Measurements from ENCODE around the gene TMPRSS6. TPM values are rescaled to one million over a fixed set of nuclear protein-coding genes. Genes with fewer than 3 reads are reported as not detected.
"Not testable (repeated sequence)": the region's sequence is repeated elsewhere in the genome, so short reads cannot be mapped to it uniquely, and the experiment has no call there.

The TMPRSS6 gene
- total RNA-seq, 1 experiment from 2014 or later = 0.04 TPM

DNA sequence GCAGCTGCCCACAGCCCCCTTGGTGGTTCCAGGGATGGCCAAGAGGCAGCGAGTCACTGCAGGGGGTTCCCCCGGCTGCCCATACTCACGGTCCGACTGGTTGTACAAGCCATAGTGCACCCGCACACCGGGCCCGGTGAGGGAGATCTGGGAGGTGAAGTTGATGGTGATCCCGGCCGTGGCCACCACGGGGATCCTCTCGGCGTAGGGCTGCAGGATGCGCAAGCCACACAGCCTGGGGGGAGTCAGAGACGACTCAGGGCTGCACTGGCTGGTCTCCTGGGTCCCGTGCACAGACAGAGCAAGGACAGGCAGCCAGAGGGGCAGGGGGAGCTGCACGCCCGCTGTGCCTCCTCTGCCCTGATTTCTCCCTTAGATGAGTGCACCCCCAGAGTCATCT lies 34.5 kb downstream of the TMPRSS6 start:
- Histone ChIP-seq H3K9me3 (ENCODE audit: low read length) (no peaks in the 10 kb centered on the region), H3K27ac (ENCODE audit: low read length) (no peak overlapping the region), H3K9ac (ENCODE audit: low read length) (no peak overlapping the region), H3K4me2 (ENCODE audit: low read length) (no peak overlapping the region), H3K4me1 (ENCODE audit: insufficient read depth, low read length) (no peaks in the 10 kb centered on the region), H3K27me3 (ENCODE audit: low read length) (0 out of 2 replicates have a peak, but pooled peaks cover 8% of the 10 kb centered on the region), H3K4me3 (ENCODE audit: low read length) (no peak overlapping the region), H3K79me2 (ENCODE audit: low read length) (no peaks in the 10 kb centered on the region), H4K20me1 (ENCODE audit: low read length) (no peaks in the 10 kb centered on the region), H3F3A (ENCODE audit: low read length, unreplicated experiment) (no peaks in the 10 kb centered on the region), H2AFZ (ENCODE audit: low read length) (no peak overlapping the region), H3K36me3 (ENCODE audit: low read depth, low read length) (no peaks in the 10 kb centered on the region), H3K9me2 (replicated peaks; ENCODE audit: low read length) (no peaks in the 10 kb centered on the region)
- intact Hi-C loops (cut with micrococcal nuclease) = loop anchor here (10.0 kb wide), 1 partner anchor 120 kb away; no protein-coding TSS in a partner anchor
- BruUV-seq (replicated peaks) = no TSS peak
- ATAC-seq (no peak), DNase-seq (no peak)
- ChIA-PET POLR2A (ENCODE audit: unreplicated experiment) (no interaction called here), CTCF (no interaction called here)
- TF ChIP-seq EZH2phosphoT487 (IDR thresholded peaks at IDR 0.05; ENCODE audit: borderline replicate concordance, low read length) (no peak), EZH2 (IDR thresholded peaks at IDR 0.05; ENCODE audit: low read length, unreplicated experiment) (no peak)
- TF ChIP-seq, protein P1, sequence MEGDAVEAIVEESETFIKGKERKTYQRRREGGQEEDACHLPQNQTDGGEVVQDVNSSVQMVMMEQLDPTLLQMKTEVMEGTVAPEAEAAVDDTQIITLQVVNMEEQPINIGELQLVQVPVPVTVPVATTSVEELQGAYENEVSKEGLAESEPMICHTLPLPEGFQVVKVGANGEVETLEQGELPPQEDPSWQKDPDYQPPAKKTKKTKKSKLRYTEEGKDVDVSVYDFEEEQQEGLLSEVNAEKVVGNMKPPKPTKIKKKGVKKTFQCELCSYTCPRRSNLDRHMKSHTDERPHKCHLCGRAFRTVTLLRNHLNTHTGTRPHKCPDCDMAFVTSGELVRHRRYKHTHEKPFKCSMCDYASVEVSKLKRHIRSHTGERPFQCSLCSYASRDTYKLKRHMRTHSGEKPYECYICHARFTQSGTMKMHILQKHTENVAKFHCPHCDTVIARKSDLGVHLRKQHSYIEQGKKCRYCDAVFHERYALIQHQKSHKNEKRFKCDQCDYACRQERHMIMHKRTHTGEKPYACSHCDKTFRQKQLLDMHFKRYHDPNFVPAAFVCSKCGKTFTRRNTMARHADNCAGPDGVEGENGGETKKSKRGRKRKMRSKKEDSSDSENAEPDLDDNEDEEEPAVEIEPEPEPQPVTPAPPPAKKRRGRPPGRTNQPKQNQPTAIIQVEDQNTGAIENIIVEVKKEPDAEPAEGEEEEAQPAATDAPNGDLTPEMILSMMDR (conservative IDR thresholded peaks at IDR 0.05; ENCODE audit: low read depth, low read length) = no peak

DNA sequence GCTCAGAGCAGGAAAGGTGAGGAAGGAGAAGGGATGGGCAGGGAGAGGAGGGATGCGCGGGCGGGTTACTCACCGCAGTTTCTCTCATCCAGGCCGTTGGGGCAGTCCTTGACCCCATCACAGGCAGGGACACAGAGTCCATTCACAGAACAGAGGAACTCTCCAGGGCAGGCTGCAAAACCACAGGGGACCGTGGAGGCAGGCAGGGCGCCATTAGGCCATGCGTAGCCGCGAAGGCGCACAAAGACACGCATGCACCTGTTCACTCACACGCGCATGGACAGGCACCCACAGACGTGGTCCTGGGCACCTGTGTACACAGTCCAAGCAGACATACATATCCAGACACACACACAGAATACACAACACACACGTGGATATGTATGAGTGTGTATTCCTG lies 35.0 kb downstream of the TMPRSS6 start:
- no peaks in the 10 kb centered on the region for H3K79me2 ChIP-seq (ENCODE audit: low read length)
- H3K27me3 ChIP-seq (ENCODE audit: low read length) = 0 out of 2 replicates have a peak, but pooled peaks cover 8% of the 10 kb centered on the region
- no peaks in the 10 kb centered on the region for H3K4me1 ChIP-seq (ENCODE audit: insufficient read depth, low read length)
- CTCF ChIA-PET = no interaction called here
- H3F3A ChIP-seq (ENCODE audit: low read length, unreplicated experiment) = no peaks in the 10 kb centered on the region
- H3K4me3 ChIP-seq (ENCODE audit: low read length) = no peak overlapping the region
- H2AFZ ChIP-seq (ENCODE audit: low read length) = no peak overlapping the region
- POLR2A ChIA-PET (ENCODE audit: unreplicated experiment) = no interaction called here
- ATAC-seq (no peak), DNase-seq (no peak)
- H3K4me2 ChIP-seq (ENCODE audit: low read length) = no peak overlapping the region
- no TSS peak for BruUV-seq (replicated peaks)
- no peaks in the 10 kb centered on the region for H4K20me1 ChIP-seq (ENCODE audit: low read length)
- no peaks in the 10 kb centered on the region for H3K9me3 ChIP-seq (ENCODE audit: low read length)
- no peaks in the 10 kb centered on the region for H3K36me3 ChIP-seq (ENCODE audit: low read depth, low read length)
- H3K9ac ChIP-seq (ENCODE audit: low read length) = no peak overlapping the region
- TF ChIP-seq, protein P1 (conservative IDR thresholded peaks at IDR 0.05; ENCODE audit: low read depth, low read length) = no peak
- TF ChIP-seq EZH2phosphoT487 (IDR thresholded peaks at IDR 0.05; ENCODE audit: borderline replicate concordance, low read length) (no peak), EZH2 (IDR thresholded peaks at IDR 0.05; ENCODE audit: low read length, unreplicated experiment) (no peak)
- H3K27ac ChIP-seq (ENCODE audit: low read length) = no peak overlapping the region
- intact Hi-C loops (cut with micrococcal nuclease) = loop anchor here (10.0 kb wide), 1 partner anchor 120 kb away; no protein-coding TSS in a partner anchor
- H3K9me2 ChIP-seq (replicated peaks; ENCODE audit: low read length) = no peaks in the 10 kb centered on the region

DNA sequence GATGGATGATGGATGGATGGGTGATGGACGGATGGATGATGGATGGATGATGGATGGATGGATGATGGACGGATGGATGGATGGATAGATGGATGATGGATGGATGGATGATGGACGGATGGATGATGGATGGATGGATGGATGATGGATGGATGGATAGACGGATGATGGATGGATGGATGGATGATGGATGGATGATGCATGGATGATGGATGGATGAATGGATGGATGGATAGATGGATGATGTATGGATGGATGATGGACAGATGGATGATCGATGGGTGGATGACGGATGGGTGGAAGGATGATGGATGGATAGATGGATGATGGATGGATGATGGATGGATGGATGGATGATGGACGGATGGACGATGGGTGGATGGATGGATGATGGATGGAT lies 36.8 kb downstream of the TMPRSS6 start:
- Histone ChIP-seq H3K9ac (ENCODE audit: low read length) (no peak overlapping the region), H3K27me3 (ENCODE audit: low read length) (0 out of 2 replicates have a peak, but pooled peaks cover 8% of the 10 kb centered on the region), H3K4me1 (ENCODE audit: insufficient read depth, low read length) (no peaks in the 10 kb centered on the region), H3K9me2 (replicated peaks; ENCODE audit: low read length) (no peaks in the 10 kb centered on the region), H3K4me3 (ENCODE audit: low read length) (no peak overlapping the region), H3K27ac (ENCODE audit: low read length) (no peak overlapping the region), H3K36me3 (ENCODE audit: low read depth, low read length) (no peaks in the 10 kb centered on the region), H2AFZ (ENCODE audit: low read length) (no peak overlapping the region), H3K9me3 (ENCODE audit: low read length) (no peaks in the 10 kb centered on the region), H4K20me1 (ENCODE audit: low read length) (no peaks in the 10 kb centered on the region), H3F3A (ENCODE audit: low read length, unreplicated experiment) (no peaks in the 10 kb centered on the region), H3K79me2 (ENCODE audit: low read length) (no peaks in the 10 kb centered on the region), H3K4me2 (ENCODE audit: low read length) (no peak overlapping the region)
- ATAC-seq (no peak), DNase-seq (no peak)
- ChIA-PET CTCF (no interaction called here), POLR2A (ENCODE audit: unreplicated experiment) (no interaction called here)
- BruUV-seq (replicated peaks) = no TSS peak
- TF ChIP-seq EZH2 (IDR thresholded peaks at IDR 0.05; ENCODE audit: low read length, unreplicated experiment) = no peak
- intact Hi-C loops (cut with micrococcal nuclease) = loop anchor here (10.0 kb wide), 1 partner anchor 122 kb away; no protein-coding TSS in a partner anchor

DNA sequence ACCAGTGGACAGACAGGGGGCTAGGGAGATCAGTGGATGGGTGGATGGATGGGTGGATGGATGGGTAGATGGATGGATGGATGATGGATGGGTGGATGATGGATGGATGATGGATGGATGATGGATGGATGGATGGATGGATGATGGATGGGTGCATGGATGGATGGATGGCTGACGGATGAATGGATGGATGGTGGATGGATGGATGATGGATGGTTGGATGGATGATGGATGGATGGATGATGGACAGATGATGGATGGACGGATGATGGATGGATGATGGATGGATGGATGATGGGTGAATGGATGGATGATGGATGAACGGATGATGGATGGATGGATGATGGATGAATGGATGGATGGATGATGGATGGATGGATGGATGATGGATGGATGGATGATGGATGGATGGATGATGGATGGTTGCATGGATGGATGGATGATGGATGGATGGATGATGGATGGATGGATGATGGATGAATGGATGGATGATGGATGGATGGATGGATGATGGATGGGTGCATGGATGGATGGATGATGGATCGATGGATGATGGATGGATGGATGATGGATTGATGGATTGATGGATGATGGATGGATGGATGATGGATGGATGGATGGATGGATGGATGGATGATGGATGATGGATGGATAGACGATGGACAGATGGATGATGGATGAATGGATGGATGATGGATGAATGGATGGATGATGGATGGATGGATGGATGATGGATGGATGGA lies 37.5 kb downstream of the TMPRSS6 start:
- ATAC-seq; BruUV-seq (replicated peaks); POLR2A ChIA-PET (ENCODE audit: unreplicated experiment): not testable (repeated sequence)

More for the DNA sequence above, 37.5 kb downstream of the TMPRSS6 start:
- DNase-seq; H3F3A ChIP-seq (ENCODE audit: low read length, unreplicated experiment); H3K9ac ChIP-seq (ENCODE audit: low read length); H4K20me1 ChIP-seq (ENCODE audit: low read length); H3K9me2 ChIP-seq (replicated peaks; ENCODE audit: low read length); H3K27me3 ChIP-seq (ENCODE audit: low read length); H3K4me2 ChIP-seq (ENCODE audit: low read length); H3K4me1 ChIP-seq (ENCODE audit: insufficient read depth, low read length); H3K9me3 ChIP-seq (ENCODE audit: low read length); CTCF ChIA-PET; H3K27ac ChIP-seq (ENCODE audit: low read length); H3K36me3 ChIP-seq (ENCODE audit: low read depth, low read length); H3K79me2 ChIP-seq (ENCODE audit: low read length); H3K4me3 ChIP-seq (ENCODE audit: low read length); H2AFZ ChIP-seq (ENCODE audit: low read length): not testable (repeated sequence)
- intact Hi-C loops (cut with micrococcal nuclease) = loop anchor here (10.0 kb wide), 1 partner anchor 123 kb away; no protein-coding TSS in a partner anchor
